Endothelial cell of umbilical vein (primary cell): ENCODE data around the gene PKD1L1. TPM values are rescaled to one million over a fixed set of nuclear protein-coding genes. Genes with fewer than 3 reads are reported as not detected.

Source experiments
- BruUV-seq: library from RNA; stranded (reverse); fragments of 400-500 nt; replicated peaks from 2 replicates; lab custom pipeline; 2021; lab: Mats Ljungman, UMichigan
- CTCF ChIA-PET: fragments of 300-600, 350-600 bp; sonication (Branson Sonifier 250); formaldehyde crosslinking; loops from one replicate; lab custom pipeline; 2021; ENCODE audit warnings: antibody characterized with exemption, inconsistent platforms; lab: Charles Lee
- POLR2A ChIA-PET: fragments of 300-600, 350-600 bp; sonication (Branson Sonifier 250); formaldehyde crosslinking; loops from one replicate; lab custom pipeline; 2021; ENCODE audit warnings: antibody characterized with exemption, inconsistent platforms; lab: Charles Lee
- DNase-seq: peaks from one replicate; pipeline ENCODE4 v3.0.0-alpha.2; 2011; ENCODE audit warnings: low read depth, low spot score
- FAIRE-seq: peaks from 2 replicates; lab custom pipeline; 2011; peaks lifted over from hg19 to GRCh38; lab: Jason Lieb, UNC
- H2AFZ ChIP-seq: 2 replicates; pipeline ENCODE4 v1.6.0; 2012; ENCODE audit warnings: low read depth, low read length, control low read depth, inconsistent platforms
- H3K27ac ChIP-seq: 2 replicates; pipeline ENCODE4 v1.5.1; 2011; ENCODE audit warnings: low read depth, mild to moderate bottlenecking, control low read depth, low read length, moderate library complexity; ENCODE audit not compliant: insufficient read depth
- H3K27me3 ChIP-seq, 2 experiments: 2 replicates each; pipeline versions ENCODE4 v1.6.0 to v1.6.1; 2011; ENCODE audit warnings: low read length in 2 of 2, mixed read lengths in 1 of 2; ENCODE audit not compliant: control insufficient read depth in 2 of 2, insufficient read depth in 2 of 2
- H3K36me3 ChIP-seq, 2 experiments: 2 replicates in 1 of 2; 3 replicates in 1 of 2; pipeline ENCODE4 v1.5.1; 2011; ENCODE audit warnings: low read length in 2 of 2, mild to moderate bottlenecking in 1 of 2, moderate library complexity in 1 of 2; ENCODE audit not compliant: control insufficient read depth in 2 of 2, insufficient read depth in 2 of 2; ENCODE audit errors: extremely low read depth in 1 of 2
- H3K4me1 ChIP-seq: 3 replicates; pipeline ENCODE4 v1.5.1; 2011; ENCODE audit warnings: mild to moderate bottlenecking, low read length; ENCODE audit not compliant: control insufficient read depth, insufficient read depth; ENCODE audit errors: extremely low read depth
- H3K4me2 ChIP-seq: 2 replicates; pipeline ENCODE4 v1.6.1; 2011; ENCODE audit warnings: low read length, control low read depth, mixed read lengths; ENCODE audit not compliant: insufficient read depth
- H3K4me3 ChIP-seq, 3 experiments: fragments of 200-600 bp in 1 of 3; sonication (generic), shearing (Covaris generic) in 1 of 3; replicated peaks in 1 of 3; 2 replicates each; pipeline ENCODE4 v1.5.1; 2011 to 2016; ENCODE audit warnings: control low read depth in 3 of 3, low read length in 3 of 3, mild to moderate bottlenecking in 2 of 3, inconsistent platforms in 1 of 3, low read depth in 1 of 3, moderate library complexity in 1 of 3; ENCODE audit not compliant: insufficient read depth in 1 of 3
- H3K79me2 ChIP-seq: 2 replicates; pipeline ENCODE4 v1.6.0; 2012; ENCODE audit warnings: low read length, inconsistent platforms; ENCODE audit not compliant: control insufficient read depth, insufficient read depth
- H3K9ac ChIP-seq: replicated peaks from 2 replicates; pipeline ENCODE3; 2011; ENCODE audit warnings: low read length, control low read depth; ENCODE audit not compliant: insufficient read depth; ENCODE audit errors: extremely low read depth
- H3K9me1 ChIP-seq: replicated peaks from 3 replicates; pipeline ENCODE4 v1.6.0; 2011; ENCODE audit warnings: mild to moderate bottlenecking, low read length; ENCODE audit not compliant: control insufficient read depth, insufficient read depth; ENCODE audit errors: extremely low read depth
- H3K9me3 ChIP-seq: replicated peaks from 2 replicates; pipeline ENCODE4 v1.5.1; 2012; ENCODE audit warnings: low read length, inconsistent platforms; ENCODE audit not compliant: control insufficient read depth, insufficient read depth
- H4K20me1 ChIP-seq: replicated peaks from 2 replicates; pipeline ENCODE3; 2011; ENCODE audit warnings: mild to moderate bottlenecking, low read length; ENCODE audit not compliant: control insufficient read depth, insufficient read depth; ENCODE audit errors: extremely low read depth
- CTCF ChIP-seq, 2 donors: IDR thresholded peaks; 1 replicate in 1 of 2; 2 replicates in 1 of 2; pipeline ENCODE4 v1.5.1; 2011; ENCODE audit warnings: low read length in 2 of 2, mild to moderate bottlenecking in 2 of 2, moderate library complexity in 2 of 2, control low read depth in 1 of 2, inconsistent platforms in 1 of 2, low read depth in 1 of 2; ENCODE audit not compliant: insufficient read depth in 1 of 2; ENCODE audit errors: extremely low read depth in 1 of 2
- EZH2 ChIP-seq: IDR thresholded peaks from 2 replicates; pipeline ENCODE4 v1.6.1; 2012; ENCODE audit warnings: borderline replicate concordance, low read depth, mild to moderate bottlenecking, moderate library complexity, low read length, inconsistent platforms; ENCODE audit not compliant: severe bottlenecking
- FOS ChIP-seq: IDR thresholded peaks from 2 replicates; pipeline ENCODE4 v1.6.1; 2011; ENCODE audit warnings: mild to moderate bottlenecking, low read length, moderate library complexity, borderline replicate concordance; ENCODE audit not compliant: insufficient read depth
- GATA2 ChIP-seq: IDR thresholded peaks from 2 replicates; pipeline ENCODE4 v1.7.0; 2011; ENCODE audit warnings: low read depth, mild to moderate bottlenecking, moderate library complexity, mixed read lengths, low read length; ENCODE audit not compliant: insufficient read length, insufficient read depth
- JUN ChIP-seq: IDR thresholded peaks from 2 replicates; pipeline ENCODE4 v1.6.1; 2011; ENCODE audit warnings: borderline replicate concordance, low read depth; ENCODE audit not compliant: insufficient read length, insufficient read depth
- MAX ChIP-seq: IDR thresholded peaks from 2 replicates; pipeline ENCODE4 v1.6.1; 2011; ENCODE audit not compliant: insufficient read depth, insufficient read length
- MYC ChIP-seq: IDR thresholded peaks from one replicate; pipeline ENCODE4 v1.6.1; 2011; ENCODE audit warnings: mild to moderate bottlenecking, low read depth, low read length
- POLR2A ChIP-seq: IDR thresholded peaks from 2 replicates; pipeline ENCODE4 v1.6.1; 2012; ENCODE audit warnings: low read depth, mild to moderate bottlenecking, control low read depth, low read length
- POLR2AphosphoS5 ChIP-seq: IDR thresholded peaks from 2 replicates; pipeline ENCODE4 v1.6.1; 2012; ENCODE audit warnings: low read depth, mild to moderate bottlenecking, control low read depth, low read length, moderate library complexity; ENCODE audit not compliant: insufficient read depth
- dilution Hi-C: fragments of 300-500 bp; cut with MboI; formaldehyde crosslinking; loops from one replicate; pipeline ENCODE4 v1.15.0; 2019; ENCODE audit warnings: low sequenced_read_pairs; ENCODE audit not compliant: extremely low pct_ligation_motif_present
- intact Hi-C: fragments of 100-400 bp; cut with micrococcal nuclease; formaldehyde crosslinking; loops from one replicate; pipeline ENCODE4 v1.10.0; 2022
- polyA plus RNA-seq, 4 experiments: library from polyadenylated mRNA; depleted of rRNA in 3 of 4; stranded (reverse) in 3 of 4; unstranded in 1 of 4; fragments of >200 nt; gene quantifications; 2 replicates each; pipeline versions ENCODE4 v1.2.1 to v1.2.3, GENCODE V29; 2011 to 2012; ENCODE audit warnings: missing spikeins in 1 of 4
- total RNA-seq: library from RNA; stranded (reverse); gene quantifications from 2 replicates; pipeline ENCODE4 v1.2.3, GENCODE V29; 2021

PKD1L1 gene
- total and polyA plus RNA-seq, 2 donors (not counting 3 experiments of a cell fraction or from before 2014, with no cell fraction given), result 4.1 to 5.9 TPM

GRCh38 chr7:47939425-47940036 lies 8.7 kb downstream of the PKD1L1 start:
- CTCF ChIA-PET, result interaction anchor here (0.9 to 5.4 kb wide), 5 partner anchors 10 to 673 kb away, joined by 3 to 51 read pairs (median 4); no protein-coding TSS in a partner anchor
- Histone ChIP-seq H2AFZ (no peak overlapping the region), H3K36me3 (no peaks in the 10 kb centered on the region), H3K27ac (no peak overlapping the region), H3K4me1 (peaks cover 40% of the 10 kb centered on the region), H3K79me2 (no peaks in the 10 kb centered on the region), H3K27me3 (no peaks in the 10 kb centered on the region), H3K9ac (no peak overlapping the region), H3K4me2 (no peak overlapping the region), H3K4me3 (no peak overlapping the region), H3K9me1 (no peaks in the 10 kb centered on the region), H3K9me3 (no peaks in the 10 kb centered on the region), H4K20me1 (no peaks in the 10 kb centered on the region)
- TF ChIP-seq FOS (no peak), MYC (no peak), POLR2AphosphoS5 (no peak), POLR2A (no peak), MAX (no peak), JUN (no peak), EZH2 (no peak), GATA2 (no peak), CTCF (IDR thresholded peaks at IDR 0.05; ENCODE audit: extremely low read depth in 1 of 2, insufficient read depth in 1 of 2, low read depth in 1 of 2, low read length in 2 of 2) (no peak)
- dilution Hi-C loops, result no loop called here
- intact Hi-C loops, result loop anchor here (1.0 to 10.0 kb wide), 5 partner anchors 93 to 1395 kb away; no protein-coding TSS in a partner anchor
- DNase-seq (no peak), FAIRE-seq (no peak)
- BruUV-seq, result no TSS peak
- POLR2A ChIA-PET, result no interaction called here
